Bronchial epithelial cell (primary cell): Measurements from ENCODE around the gene EMSY. TPM values are rescaled to one million over a fixed set of nuclear protein-coding genes. Genes with fewer than 3 reads are reported as not detected.

Experiments used
- DNase-seq: peaks from one replicate; pipeline ENCODE4 v3.0.0-alpha.2; 2010; ENCODE audit warnings: low read depth
- FAIRE-seq: peaks from 2 replicates; lab custom pipeline; 2011; peaks lifted over from hg19 to GRCh38; lab: Jason Lieb, UNC
- H3K27me3 ChIP-seq: 2 replicates; pipeline ENCODE4 v1.5.1; 2011; ENCODE audit warnings: low read length; ENCODE audit not compliant: control insufficient read depth, insufficient read depth
- H3K36me3 ChIP-seq: 2 replicates; pipeline ENCODE4 v1.5.1; 2011; ENCODE audit warnings: low read length; ENCODE audit not compliant: control insufficient read depth, insufficient read depth
- H3K4me3 ChIP-seq: 2 replicates; pipeline ENCODE4 v1.5.1; 2011; ENCODE audit warnings: mild to moderate bottlenecking, low read depth, low read length, control low read depth
- total RNA-seq: library from RNA; depleted of rRNA; stranded (reverse); fragments of >200 nt; gene quantifications from 2 replicates; pipeline ENCODE4 v1.2.1, GENCODE V29; 2014
- TF ChIP-seq, protein P1 (sequence below): IDR thresholded peaks from 2 replicates; pipeline ENCODE4 v1.5.1; 2011; ENCODE audit warnings: mild to moderate bottlenecking, moderate library complexity, low read length, control low read depth, inconsistent platforms; ENCODE audit not compliant: insufficient read depth, severe bottlenecking

EMSY gene
- total RNA-seq, 1 donor from 2014 or later = 6.1 TPM

DNA sequence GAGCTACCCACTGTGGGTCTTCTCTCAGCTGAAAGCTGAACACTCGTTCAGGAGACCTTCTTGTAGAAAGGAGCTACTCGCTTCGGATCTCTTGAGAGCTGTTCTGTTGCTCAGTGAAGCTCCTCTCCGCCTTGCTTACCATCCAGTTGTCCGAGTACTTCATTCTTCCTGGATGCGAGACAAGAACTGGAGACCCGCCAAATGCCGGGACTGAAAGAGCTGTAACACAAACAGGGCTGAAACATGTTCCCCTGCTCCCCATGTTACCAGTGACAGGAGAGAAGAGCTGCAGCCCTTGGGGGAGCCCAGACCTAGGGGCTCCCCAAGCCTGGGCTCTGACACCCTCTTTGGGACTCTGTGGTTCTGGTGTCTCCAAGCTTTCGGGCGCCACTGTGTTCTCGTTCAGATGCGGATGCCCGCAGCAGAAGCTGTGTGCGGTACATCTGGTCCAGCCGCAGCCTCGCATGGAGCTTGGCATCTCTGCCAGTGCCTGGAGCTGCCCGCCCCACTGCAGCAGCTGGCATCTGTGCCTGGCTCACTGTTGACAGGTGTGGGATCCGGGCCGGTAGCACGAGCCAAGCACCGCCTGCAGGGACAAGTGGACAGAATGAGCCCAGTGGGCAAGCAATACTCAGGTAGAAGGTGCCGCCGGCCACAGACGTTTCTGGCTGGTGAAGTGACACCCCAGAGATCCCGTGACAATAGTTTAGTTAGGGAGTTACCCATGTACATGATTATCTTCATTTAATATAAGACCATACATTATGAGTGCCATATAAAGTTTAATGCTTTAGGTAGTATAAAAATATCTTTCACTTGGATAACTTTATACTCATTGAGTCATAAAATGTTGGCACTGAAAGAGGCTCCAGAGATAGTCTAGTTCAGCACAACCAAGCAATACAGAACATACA is 49.1 kb downstream of the EMSY start:
- Histone ChIP-seq H3K36me3 (no peaks in the 10 kb centered on the region), H3K4me3 (no peak overlapping the region), H3K27me3 (no peaks in the 10 kb centered on the region)
- DNase-seq (no peak), FAIRE-seq (no peak)
- TF ChIP-seq, protein P1, sequence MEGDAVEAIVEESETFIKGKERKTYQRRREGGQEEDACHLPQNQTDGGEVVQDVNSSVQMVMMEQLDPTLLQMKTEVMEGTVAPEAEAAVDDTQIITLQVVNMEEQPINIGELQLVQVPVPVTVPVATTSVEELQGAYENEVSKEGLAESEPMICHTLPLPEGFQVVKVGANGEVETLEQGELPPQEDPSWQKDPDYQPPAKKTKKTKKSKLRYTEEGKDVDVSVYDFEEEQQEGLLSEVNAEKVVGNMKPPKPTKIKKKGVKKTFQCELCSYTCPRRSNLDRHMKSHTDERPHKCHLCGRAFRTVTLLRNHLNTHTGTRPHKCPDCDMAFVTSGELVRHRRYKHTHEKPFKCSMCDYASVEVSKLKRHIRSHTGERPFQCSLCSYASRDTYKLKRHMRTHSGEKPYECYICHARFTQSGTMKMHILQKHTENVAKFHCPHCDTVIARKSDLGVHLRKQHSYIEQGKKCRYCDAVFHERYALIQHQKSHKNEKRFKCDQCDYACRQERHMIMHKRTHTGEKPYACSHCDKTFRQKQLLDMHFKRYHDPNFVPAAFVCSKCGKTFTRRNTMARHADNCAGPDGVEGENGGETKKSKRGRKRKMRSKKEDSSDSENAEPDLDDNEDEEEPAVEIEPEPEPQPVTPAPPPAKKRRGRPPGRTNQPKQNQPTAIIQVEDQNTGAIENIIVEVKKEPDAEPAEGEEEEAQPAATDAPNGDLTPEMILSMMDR = no peak

DNA sequence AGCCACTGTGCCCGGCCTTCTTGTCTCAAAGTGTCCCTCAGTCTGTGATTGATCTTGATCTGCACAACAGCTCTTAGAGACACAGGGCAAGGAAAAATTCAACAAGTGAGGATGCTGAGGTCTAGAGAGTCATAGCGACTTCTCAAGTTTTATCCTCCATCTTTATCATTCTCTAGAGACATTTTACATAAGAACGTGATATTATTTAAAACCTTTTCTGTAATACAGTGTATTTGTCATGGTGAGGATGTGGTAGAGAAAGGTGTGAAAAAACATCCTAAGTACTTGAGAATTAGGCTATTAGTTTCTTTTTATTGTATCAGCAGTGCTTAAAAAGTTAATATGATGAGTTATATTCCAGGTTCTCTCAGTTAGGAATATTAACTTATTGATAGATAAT is 50.2 kb downstream of the EMSY start:
- no peak for FAIRE-seq
- H3K36me3 ChIP-seq = no peaks in the 10 kb centered on the region
- no peak overlapping the region for H3K4me3 ChIP-seq
- TF ChIP-seq, protein P1 = no peak
- no peaks in the 10 kb centered on the region for H3K27me3 ChIP-seq
- DNase-seq = no peak

DNA sequence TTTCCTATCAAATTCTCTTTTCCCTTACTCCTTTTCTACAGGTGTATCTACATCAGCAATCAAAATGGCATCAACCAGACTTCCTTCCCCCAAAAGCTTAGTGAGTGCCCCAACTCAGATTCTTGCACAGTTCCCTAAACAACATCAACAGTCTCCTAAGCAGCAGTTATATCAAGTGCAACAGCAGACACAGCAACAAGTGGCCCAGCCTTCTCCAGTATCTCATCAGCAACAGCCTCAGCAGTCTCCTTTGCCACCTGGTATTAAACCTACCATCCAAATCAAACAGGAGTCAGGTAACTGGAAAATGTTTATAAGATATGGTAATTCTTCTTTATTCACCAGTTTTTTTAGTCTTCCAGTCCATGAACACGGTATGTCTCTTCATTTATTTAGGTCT is 51.4 kb downstream of the EMSY start:
- Histone ChIP-seq H3K36me3 (no peaks in the 10 kb centered on the region), H3K4me3 (no peak overlapping the region), H3K27me3 (no peaks in the 10 kb centered on the region)
- no peak for DNase-seq
- no peak for FAIRE-seq
- TF ChIP-seq, protein P1 = no peak

DNA sequence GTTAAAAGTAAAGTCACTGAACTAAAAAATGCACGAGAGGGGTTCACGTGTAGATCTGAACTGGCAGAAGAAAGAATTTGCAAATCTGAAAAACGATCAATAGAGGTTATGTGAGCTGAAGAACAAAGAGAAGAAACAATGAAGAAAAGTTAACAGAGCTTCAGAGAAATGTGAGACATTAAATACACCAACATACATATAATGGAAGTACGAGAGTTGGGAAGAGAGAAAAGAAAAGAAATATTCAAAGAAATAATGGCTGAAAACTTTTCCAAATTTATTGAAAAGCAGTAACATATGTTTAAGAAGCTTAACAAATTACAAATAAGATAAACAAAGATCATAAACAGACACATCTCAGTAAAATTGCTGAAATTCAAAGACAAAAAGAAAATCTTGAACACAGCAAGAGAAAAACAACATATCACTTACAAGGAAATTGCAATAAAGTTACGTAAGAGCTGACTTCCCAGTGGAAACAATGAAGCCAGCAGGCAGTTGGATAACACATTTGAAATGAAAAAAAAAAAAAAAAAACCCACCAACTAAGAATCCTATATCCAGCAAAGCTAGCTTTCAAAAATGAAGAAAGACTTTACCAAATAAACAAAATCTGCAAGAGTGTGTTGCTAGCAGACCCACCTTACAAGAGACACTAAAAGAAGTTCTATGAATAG is 56.8 kb downstream of the EMSY start:
- DNase-seq (no peak), FAIRE-seq (no peak)
- TF ChIP-seq, protein P1 = no peak
- Histone ChIP-seq H3K4me3 (no peak overlapping the region), H3K27me3 (no peaks in the 10 kb centered on the region), H3K36me3 (no peaks in the 10 kb centered on the region)

DNA sequence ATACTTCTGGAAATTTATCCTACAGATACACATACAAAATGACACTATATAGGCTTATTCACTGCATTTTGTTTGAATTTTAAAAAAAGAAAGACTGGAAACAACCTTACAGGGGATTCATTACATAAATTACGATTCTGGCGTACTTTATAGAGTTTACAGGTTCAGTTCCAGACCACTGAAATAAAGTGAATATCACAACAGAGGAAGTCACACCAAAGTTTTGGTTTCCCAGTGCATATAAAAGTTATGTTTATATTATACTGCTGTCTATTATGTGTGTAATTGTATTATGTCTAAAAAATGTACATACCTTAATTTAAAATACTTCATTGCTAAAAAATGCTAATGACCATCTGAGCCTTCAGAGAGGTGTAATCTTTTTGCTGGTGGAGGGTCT is 62.0 kb downstream of the EMSY start:
- DNase-seq (no peak), FAIRE-seq (no peak)
- Histone ChIP-seq H3K27me3 (no peaks in the 10 kb centered on the region), H3K4me3 (no peak overlapping the region), H3K36me3 (no peaks in the 10 kb centered on the region)
- TF ChIP-seq, protein P1 = no peak
